ENCODE data around the gene HOXB13. TPM values are rescaled to one million over a fixed set of nuclear protein-coding genes. Genes with fewer than 3 reads are reported as not detected.

HOXB13 gene
- total and polyA plus RNA-seq, 2 of the 13 experiments (the other 11 are each of a cell fraction or from before 2014, with no cell fraction given) = not detected

GRCh38 chr17:48678141-48678971, 50.2 kb downstream of the HOXB13 start (continued):
- 0 out of 2 replicates have a peak, but pooled peaks have one; percentile 35 for TF ChIP-seq KIAA2018 (CRISPR knock-in tag; IDR thresholded peaks at IDR 0.05; ENCODE audit: borderline replicate concordance)
- no peak for TF ChIP-seq CENPT (CRISPR knock-in tag; IDR thresholded peaks at IDR 0.05; ENCODE audit: low read depth)
- TF ChIP-seq ATF4 (CRISPR knock-in tag; IDR thresholded peaks at IDR 0.05) = no peak
- TF ChIP-seq GTF3A (CRISPR knock-in tag; conservative IDR thresholded peaks at IDR 0.05) = no peak
- no peak for TF ChIP-seq NFE2L1 (CRISPR knock-in tag; IDR thresholded peaks at IDR 0.05; ENCODE audit: borderline replicate concordance)
- no peak for TF ChIP-seq HMGA1 (CRISPR knock-in tag; conservative IDR thresholded peaks at IDR 0.05)
- TF ChIP-seq KLF9 (CRISPR knock-in tag; IDR thresholded peaks at IDR 0.05; ENCODE audit: low read depth) = no peak
- TF ChIP-seq HOMEZ (CRISPR knock-in tag; IDR thresholded peaks at IDR 0.05; ENCODE audit: low read depth) = no peak
- no peak for TF ChIP-seq ZNF512B (CRISPR knock-in tag; IDR thresholded peaks at IDR 0.05; ENCODE audit: borderline replicate concordance)
- no peak for TF ChIP-seq CERS6 (CRISPR knock-in tag; IDR thresholded peaks at IDR 0.05)

All from HepG2 (cell line).